CD4-positive, alpha-beta T cell treated with Interleukin-6 for 4 hours (primary cell): ENCODE results near the gene ZC3H7A.

Experiments
- DNase-seq: peaks from one replicate; pipeline ENCODE4 v3.0.0-alpha.2; 2020; ENCODE audit warnings: mixed read lengths

The ZC3H7A gene

DNA sequence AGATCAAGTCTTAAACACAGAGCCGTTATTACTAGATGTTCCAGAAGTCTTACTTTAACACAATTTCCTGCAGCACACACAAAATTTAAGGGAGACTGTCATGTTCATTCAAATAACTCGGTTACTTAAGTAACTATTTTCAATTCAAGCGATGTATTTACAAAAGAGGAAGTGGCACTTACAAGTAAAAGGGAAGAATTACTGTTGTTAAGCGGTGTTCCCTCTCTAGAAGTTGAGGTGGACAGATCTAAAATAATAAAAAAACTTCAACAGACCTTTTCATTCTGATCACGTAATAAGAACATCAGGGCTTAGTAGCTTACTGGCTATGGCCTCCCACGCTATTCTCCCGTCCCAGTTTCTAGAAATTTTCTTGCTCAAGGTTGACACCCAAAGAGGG, 28.2 kb downstream of the ZC3H7A start:
- no peak for DNase-seq

DNA sequence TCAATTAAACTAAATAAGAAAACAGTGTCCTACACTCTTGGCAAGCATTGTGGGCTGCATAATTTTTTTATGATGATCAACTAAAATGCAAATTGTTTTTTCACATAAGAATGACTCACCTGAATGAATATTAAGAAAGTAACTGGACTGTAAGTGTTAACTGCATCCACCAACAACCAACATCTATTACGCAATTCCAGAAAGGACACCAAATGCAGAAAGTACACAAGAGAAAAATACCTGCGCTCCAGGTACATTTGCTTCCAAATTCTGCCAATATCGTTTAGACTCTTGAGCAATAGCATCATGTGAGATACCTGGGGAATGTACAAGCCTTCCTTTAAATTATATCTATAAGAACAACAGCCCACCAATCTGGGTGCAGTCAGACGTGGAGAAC, 34.6 kb downstream of the ZC3H7A start:
- no peak for DNase-seq

DNA sequence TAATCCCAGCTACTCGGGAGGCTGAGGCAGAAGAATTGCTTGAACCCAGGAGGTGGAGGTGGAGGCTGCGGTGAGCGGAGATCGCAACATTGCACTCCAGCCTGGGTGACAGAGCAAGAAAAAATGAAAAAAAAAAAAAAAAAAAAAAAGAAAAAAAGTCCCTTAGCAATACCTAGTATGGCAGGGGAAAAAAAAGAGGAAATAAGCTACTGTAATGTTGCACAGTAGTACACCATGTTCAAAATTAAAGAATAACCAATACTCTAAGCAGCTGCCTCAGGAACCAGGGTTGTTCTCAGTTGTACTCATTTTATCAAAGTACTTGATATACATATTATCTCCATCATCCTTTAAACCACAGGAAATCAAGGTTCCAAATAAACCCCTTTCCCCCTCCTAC, 37.1 kb downstream of the ZC3H7A start:
- no peak for DNase-seq

DNA sequence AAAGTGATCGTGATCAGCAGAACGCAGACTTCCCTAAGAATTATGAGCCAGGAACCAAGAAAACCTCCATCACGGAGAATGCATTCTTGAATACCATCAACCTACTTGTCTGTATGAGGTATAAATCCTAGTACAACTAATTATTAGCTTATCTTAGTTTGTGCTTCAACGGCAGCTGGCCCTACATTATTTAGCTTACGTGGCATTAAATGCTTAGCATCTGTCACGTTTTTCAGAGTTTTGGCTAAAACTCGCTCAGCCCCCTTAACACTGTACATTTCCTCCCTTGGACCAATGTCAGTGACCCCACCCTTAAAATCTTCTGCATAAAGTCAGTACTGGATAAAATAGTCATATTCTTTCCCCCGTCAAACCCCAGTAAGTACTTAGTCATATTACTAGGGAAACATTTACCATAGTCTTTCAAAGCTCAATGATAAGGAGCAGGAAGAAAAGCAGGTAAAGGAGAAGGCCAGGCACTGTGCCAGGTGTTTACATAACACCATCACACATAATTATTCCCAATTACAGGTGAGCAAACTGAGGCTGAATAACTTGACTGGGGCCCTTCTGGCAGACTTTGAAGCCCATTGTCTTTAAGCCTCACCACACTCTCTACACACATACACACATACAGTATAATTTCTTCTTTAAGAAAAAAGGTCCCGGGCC, 37.8 kb downstream of the ZC3H7A start:
- no peak for DNase-seq

DNA sequence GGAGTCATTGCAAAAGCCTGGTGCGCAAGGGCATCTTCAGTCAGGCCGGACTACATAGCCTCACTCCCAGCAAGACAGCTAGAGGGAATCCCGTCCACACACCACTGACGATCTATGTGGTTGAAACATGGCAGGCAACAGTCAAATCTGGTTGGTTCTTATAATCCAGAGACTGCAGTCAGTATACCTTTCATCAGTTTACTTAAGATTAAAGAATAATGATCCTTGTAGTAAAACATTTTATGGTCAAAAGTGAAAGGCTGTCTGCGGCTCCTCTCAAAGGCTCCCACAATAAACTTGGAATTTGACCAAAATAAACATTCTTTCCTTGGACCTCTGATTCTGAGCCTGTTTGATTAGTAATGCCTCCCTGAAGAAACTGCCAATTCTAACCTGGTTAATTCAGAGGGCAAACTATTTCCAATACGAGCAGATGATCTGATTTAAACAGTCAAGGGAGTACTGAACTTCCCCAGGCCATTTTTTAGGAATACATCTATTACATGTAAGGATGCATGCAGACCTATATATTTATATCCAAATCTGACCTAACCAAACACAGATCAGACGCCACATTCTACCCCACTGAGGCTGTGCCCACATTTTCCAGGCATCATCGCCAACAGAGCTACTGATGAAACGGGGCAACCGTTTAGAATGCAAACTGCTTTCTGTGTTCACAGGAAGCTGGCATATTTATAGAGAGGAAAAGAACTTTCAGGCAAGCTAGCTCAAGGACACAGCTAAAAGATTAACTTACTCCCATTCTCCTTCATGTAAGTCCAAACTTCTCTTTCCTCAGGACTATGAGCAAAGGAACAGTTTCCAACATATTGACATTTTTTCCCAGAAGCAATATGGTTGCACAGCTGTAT, 39.1 kb downstream of the ZC3H7A start:
- no peak for DNase-seq

DNA sequence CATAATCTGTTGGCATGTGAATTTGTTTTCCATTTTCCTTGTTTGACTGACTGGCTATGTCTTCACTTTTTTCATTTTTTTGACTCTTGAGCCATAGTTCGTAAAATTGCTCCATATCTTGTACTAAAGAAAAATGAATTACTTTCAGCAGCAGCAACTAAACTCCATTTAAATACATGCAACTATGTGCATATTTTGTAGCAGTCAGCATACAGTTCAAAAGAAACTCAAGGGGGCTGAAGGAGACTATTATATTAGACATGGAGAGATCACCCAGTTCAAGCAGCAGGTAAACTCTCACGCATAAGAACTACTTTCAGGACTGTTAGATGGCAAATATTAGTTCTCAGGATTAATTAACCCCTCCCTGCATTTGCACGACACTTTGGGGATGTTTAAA, 40.8 kb downstream of the ZC3H7A start:
- DNase-seq = no peak

DNA sequence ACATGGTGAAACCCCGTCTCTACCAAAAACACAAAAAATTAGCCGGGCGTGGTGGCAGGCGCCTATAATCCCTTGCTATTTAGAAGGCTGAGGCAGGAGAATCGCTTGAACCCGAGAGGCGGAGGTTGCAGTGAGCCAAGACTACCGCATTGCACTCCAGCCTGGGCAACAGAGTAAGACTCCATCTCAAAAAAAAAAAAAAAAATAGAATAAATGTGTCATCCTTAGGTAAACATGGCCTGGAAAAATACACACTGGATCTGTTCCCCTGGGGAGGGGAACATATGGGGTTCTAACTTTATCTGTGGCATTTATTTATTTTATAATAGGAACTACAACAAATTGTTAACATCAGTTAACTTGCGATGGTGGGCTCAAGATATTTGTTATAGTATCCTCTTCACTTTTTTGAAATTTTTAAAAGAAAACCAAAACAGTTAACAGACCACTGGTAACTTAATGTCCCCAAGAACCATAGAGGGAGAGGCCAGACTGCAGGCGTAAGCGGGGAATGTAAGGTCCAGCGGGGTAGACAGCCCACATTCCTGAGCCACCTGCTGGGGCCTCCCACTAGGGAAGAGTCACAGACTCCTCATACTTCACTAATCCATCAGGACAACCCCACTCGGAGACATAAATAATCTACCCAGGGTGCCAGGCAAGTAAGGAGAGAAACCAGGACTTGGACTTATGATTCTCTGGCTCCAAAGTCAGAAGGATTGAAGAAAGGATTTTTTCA, 41.9 kb downstream of the ZC3H7A start:
- DNase-seq = no peak

DNA sequence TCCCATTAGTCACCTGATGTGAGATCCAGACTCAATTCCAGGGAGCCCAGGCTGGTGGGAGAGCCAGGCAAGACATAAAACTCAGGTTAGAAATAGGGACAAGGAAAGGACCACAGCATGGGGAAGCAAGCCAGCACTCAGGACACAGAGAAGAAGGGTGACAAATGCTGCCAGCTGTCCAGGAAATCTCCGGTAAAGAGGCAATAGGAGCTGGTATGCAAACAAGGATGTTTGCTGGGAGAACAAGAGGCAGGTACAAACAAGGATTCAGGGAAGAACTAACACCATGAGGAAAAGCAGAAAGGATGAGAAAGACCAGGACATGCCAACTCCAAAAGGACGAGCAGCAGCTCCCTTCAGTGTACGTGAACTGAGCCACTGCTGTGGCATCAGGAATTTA, 44.2 kb downstream of the ZC3H7A start:
- DNase-seq = no peak

DNA sequence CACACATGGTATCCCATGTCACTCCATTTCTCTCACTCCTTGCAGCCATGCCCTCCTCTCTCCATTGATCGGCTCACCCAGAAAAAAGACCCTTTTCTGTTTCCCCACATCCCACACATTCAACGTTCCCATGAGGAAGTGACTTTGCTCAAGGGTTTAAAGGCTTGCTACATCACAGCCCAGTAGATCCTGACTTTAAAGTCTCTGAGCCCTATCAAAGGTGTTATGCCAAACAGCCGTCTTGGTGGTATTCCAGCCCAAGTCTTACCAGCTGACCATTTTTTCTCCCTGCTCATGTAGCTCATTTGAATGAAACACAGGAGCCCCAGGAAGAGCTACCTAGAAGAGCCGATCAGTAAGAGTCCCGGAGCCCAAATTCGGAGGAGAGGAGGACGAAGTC, 47.0 kb downstream of the ZC3H7A start:
- no peak for DNase-seq

DNA sequence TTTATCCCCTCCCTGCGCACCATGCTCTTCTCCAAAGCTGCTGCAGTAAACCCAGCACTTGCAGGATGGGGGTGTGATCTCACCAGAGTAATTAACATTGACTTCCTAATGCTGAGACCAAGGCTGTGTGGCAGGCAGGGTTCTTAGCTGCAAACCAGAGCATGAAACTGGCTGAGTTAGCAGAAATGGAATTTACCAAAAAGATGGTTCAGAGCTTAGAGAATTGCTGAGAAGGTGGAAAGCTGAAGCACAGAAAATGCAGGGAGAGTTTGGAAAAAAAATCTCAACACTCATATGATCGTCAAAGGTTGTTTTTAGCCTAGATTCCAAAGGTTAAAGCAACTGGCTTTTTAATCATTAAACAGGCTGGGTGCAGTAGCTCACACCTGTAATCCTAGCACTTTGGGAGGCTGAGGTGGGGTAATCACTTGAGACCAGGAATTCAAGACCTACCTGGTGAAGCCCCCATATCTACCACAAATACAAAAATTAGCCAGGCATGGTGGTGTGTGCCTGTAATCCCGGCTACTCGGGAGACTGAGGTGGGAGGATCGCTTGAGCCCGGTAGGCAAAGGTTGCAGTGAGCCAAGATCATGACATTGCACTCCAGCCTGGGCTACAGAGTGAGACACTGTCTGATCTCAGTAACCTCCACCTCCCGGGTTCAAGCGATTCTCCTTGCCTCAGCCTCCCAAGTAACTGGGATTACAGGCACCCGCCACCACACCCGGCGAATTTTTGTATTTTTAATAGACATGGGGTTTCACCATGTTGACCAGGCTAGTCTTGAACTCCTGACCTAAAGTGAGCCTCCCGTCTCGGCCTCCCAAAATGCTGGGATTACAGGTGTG, 48.4 kb downstream of the ZC3H7A start:
- DNase-seq = no peak

DNA sequence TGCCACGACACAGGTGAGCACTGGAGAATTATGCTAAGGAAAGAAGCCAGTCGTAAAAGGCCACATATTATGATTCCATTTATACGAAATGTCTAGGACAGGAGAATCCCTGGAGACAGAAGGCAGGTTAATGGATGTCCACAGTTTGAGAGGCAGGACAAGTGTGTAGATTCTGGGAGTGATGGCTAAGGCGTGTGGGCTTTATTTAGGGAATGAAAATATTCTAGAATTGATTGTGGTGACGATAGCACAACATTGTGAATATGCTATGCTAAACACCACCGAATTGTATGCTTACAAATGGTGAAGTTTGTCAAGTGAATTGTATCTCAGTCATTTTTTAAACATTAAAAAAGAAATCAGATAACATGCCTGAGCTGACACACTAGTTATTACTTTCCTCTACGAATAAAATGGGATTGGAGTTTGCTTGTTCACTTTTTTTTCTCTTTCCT, 49.1 kb downstream of the ZC3H7A start:
- DNase-seq = no peak

DNA sequence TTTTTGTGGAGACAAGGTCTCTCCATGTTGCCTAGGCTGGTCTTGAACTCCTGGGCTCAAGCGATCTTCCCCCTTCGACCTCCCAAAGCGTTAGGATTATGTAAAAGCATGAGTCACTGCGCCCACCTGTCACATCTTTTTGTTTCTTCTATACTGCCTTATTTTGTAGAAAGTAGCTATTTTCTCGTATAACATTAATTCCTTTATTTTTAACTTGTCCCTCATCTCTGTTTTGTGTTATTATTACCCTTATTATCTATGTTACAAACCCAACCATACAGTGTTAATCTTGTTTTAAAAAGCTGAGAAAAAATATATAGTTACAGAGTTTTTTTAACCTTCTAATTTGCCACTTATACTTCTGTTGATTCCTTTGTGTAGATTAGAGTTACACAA, 53.0 kb downstream of the ZC3H7A start:
- DNase-seq = no peak

DNA sequence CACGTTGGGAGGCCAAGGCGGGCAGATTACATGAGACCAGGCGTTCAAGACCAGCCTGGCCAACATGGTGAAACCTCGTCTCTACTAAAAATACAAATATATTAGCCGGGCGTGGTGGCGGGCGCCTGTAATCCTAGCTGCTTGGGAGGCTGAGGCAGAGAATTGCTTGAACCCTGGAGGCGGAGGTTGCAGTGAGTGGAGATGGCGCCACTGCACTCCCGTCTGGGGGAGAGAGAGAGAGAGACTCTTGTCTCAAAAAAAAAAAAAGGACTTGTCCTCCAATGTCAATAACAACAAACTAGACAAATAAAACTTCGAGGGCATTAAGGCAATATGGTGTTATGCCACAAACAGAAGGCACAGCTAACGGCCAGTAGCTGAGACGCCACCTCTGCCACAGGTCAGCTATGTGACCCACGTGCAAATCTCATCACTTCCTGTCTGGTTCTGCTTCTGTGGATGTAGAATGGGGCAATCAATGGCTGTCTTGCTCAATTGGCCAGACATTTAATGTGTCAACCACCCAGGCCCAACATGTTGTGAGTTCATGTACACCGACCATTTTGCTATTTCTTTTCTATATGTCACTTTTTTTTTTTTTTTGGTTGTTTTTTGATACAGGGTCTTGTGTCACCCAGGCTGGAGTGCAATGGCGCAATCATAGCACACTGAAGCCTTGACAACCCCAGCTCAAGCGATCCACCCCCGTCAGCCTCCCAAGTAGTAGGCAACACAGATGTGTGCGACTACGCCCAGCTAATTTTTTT, 53.6 kb downstream of the ZC3H7A start:
- DNase-seq = peak; percentile 15

DNA sequence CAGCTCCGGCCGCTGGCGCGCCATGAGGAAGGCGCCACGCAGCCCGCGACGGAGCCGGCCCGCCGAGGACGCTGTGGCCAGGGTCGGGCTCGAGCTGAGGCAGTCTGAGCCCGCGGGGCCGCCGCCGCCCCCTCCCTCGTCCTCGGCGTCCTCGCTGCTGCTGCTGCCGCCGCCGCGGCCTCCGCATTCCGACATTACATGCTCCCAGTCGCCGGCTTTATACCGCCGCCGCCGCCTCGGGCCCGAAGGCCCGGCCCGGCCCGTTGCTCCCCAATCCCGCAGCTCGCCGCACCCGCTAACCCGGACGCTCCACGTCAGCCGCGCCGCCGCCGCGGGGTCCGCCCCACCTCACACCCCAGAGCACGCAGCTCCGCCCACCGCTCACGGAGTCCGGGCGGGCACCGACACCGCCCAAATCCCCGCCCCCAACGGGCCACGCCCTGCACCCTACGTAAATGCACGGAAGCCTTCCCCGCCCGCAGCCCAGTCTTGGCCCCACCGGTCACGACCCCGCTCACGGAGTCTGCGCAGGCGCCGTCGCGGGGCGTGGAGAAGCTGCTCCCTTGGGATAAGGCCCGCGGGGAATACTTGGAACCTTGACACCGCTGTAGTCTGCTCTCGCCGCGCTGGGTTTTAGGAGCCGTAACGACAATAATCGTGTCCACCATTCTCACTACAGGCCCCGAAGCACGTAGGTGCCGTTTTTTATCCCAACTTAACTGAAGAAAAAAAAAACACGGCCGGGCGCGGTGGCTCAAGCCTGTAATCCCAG, 54.3 kb downstream of the ZC3H7A start, which contains the start of gene TXNDC11:
TSS of gene TXNDC11 (minus strand) at position 322 of the 772 bp plus-strand sequence. CDS start at position 195, 127 bp downstream.
- peak; percentile 100 for DNase-seq

DNA sequence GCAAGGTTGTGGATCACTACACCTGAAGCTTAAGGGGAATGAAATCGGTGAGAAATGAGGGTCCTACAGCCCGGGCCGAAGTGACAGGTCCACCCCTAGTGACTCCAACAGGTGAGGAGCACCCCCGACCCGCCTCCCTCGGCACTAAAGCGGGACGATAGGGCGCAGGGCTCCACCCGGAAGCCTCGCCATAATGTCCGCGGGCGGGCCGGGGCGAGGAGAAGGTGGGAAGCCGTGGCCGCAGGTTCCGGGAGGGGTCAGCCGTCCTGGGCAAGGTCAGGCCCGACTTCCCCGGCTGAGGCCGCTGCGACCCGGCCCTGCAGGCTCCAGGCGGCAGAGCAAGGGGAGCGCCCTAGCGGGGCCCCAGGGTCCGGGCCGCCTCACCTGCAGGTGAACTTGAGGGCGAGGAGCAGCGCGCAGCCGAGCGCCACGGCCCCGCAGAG, 54.9 kb downstream of the ZC3H7A start:
- peak; percentile 52 for DNase-seq

DNA sequence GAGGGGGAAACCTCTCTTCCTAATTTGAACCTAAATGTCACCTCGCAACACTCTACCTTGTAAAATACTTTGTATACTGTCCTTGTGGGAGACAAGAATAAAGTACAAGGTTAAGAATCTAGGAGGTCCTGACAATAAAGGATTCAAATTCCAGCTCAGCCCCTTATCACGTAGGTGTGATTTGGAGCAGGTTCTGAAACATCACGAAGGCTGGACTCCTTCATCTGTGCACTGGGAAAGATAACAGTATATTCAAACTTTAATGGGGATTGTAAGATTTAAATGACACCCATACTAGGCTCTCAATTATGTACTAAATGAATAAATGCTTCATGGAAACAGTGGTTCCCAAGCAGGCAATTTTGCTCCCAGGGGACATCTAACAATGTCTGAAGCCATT, 56.5 kb downstream of the ZC3H7A start:
- DNase-seq = no peak

DNA sequence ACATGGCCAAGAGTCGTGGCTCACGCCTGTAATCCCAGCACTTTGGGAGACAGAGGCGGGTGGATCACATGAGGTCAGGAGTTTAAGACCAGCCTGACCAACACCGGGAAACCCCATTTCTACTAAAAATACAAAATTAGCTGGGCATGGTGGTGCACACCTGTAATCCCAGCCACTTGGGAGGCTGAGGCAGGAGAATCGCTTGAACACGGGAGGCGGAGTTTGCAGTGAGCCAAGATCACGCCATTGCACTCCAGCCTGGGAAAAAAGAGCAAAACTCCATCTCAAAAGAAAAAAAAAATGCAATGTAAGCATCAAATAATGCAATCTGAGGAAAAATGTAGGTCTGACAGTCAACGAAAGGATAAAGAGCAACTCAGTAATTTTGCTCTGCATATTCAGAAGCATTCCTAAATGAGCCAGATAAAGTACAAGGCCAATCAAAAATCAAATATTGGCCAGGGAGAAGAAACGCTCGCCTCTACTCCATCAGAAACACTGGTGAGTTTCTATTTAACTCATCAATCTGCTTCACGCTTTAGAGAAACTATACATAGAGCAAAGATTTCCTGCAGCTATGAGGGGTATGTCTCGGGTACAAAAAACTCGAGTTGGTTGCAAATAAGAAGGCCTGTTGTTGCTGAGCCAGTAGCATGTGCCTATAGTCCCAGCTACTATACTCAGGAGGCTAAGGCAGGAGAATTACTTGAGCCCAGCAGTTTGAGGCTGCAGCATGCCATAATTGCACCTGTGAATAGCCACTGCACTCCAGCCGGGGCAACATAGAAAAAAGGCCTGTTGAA, 58.1 kb downstream of the ZC3H7A start:
- no peak for DNase-seq

DNA sequence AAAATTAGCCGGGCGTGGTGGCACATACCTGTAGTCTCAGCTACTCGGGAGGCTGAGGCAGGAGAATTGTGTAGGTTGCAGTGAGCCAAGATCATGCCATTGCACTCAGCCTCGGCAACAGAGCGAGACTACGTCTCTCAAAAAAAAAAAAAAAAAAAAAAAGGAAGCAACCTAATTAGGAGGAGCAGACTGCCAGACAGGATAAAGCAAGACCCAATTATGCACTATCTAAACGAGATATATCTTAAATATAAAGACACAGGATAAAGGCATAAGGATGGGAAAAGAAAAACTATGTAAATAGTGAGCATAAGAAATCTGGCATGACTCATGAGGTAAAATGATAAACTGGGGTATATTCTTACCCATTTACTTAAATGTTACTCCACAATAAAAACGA, 59.3 kb downstream of the ZC3H7A start:
- DNase-seq = no peak

DNA sequence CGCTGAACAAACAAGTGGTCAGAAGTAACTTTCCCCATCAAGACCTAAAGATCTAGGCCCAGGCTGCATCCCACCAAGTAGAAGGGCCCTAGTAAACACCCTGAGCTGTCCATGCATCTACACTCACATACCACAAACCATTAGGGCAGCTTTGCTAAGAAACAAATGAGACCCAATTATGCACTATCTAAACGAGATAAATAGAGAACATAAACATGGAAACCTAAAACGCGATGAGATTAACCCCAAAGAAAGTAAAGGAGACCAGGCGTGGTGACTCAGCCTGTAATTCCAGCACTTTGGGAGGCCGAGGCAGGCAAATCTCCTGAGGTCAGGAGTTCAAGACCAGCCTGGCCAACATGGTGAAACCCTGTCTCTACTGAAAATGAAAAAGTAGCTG, 60.2 kb downstream of the ZC3H7A start:
- no peak for DNase-seq

DNA sequence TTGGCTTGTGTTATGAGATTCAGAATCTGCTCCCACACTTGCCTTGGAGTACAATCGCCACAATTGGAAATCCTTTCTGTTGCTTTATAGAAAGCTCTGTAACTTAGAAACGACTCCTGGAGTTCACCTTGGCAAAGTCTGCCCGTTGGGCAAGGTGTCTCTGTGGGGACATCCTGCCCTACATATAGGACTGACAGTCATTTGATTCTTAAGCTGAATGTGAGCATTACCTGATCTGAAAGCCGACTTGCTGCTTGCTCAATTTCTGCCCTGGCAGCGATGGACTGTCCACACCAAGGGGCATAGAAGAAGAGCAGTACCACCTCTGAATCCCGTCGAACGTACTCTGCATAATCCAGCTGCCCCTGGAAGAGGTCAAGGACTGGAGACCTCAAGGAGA, 61.3 kb downstream of the ZC3H7A start:
- DNase-seq = no peak
